ENCODE data around the gene MVP.
A peak's percentile ranks its signal among the peaks of the same experiment; 100 is the strongest.
"Not testable (repeated sequence)": the region's sequence is repeated elsewhere in the genome, so short reads cannot be mapped to it uniquely, and the experiment has no call there.

The MVP gene

GRCh38 chr16:29843931-29844330 is 23.7 kb downstream of the MVP start:
- DNase-seq (ENCODE audit: low read depth): no peak

DNA sequence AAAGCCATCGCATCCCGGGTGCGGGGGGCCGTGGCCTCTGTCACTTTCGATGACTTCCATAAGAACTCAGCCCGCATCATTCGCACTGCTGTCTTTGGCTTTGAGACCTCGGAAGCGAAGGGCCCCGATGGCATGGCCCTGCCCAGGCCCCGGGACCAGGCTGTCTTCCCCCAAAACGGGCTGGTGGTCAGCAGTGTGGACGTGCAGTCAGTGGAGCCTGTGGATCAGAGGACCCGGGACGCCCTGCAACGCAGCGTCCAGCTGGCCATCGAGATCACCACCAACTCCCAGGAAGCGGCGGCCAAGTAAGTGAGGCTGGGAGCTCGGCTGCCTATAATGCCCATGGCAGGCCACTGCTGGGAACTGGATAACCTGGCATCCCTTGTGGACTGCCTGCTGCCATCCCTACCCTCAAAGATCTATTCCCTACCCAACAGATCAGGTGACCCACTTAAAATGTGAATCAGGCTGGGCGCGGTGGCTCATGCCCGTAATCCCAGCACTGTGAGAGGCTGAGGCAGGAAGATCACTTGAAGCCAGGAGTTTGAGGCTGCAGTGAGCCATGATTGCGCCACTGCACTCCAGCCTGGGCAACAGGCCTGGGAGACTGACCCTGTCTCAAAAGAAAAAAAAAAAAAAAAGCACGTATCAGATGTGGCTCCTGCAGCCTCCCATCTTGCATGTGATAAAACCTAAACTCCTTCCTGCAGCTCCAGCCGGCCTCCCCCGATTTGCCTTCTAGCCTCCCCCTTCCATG is 24.5 kb downstream of the MVP start:
- no peak for DNase-seq (ENCODE audit: low read depth)

- no peak for DNase-seq (ENCODE audit: low read depth)
Measured at GRCh38 chr16:29845656-29846055, 25.4 kb downstream of the MVP start.

- peak; percentile 74 for DNase-seq (ENCODE audit: low read depth)
Measured at GRCh38 chr16:29848420-29849297, 28.4 kb downstream of the MVP start.

DNA sequence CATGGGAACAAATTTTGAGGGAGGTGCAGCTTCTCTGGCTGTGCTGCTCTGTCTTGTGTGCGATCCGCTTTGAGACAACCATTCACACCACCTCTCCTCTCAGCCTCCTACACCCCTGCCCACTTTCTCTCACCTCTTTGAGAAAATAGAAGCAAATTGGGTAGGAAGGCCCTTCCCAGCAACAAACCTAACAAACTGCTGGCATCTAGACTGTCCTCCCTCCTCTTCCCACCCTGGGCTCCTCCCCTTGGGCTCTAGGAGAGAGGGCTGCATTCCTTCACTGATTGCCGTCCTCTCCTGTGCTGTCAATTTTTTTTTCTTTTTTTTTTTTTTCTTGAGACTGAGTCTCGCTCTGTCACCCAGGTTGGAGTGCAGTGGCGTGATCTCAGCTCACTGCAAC is 29.2 kb downstream of the MVP start:
- DNase-seq (ENCODE audit: low read depth): no peak

GRCh38 chr16:29850998-29851397 is 30.7 kb downstream of the MVP start:
- no peak for DNase-seq (ENCODE audit: low read depth)

DNA sequence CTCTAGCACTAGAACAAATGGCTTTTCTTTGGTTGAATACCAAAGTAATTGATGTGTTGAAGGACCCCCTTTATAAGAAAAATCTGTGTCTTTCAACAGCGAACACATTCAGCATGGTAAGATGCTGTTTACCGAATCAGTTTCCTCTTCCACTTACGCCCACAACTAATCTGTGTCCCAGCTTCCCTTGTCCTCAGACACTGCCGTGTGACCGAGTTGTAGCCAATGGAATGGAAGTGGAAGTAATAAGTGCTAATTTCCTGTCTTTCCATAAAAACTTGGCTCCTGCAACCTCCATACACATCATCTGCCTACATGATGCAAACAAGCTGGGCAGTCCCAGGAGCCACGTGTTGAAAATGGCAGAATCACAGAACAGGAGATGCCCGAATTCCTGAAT is 32.4 kb downstream of the MVP start:
- DNase-seq (ENCODE audit: low read depth): no peak

GRCh38 chr16:29854520-29855100 is 34.3 kb downstream of the MVP start:
- no peak for DNase-seq (ENCODE audit: low read depth)

DNA sequence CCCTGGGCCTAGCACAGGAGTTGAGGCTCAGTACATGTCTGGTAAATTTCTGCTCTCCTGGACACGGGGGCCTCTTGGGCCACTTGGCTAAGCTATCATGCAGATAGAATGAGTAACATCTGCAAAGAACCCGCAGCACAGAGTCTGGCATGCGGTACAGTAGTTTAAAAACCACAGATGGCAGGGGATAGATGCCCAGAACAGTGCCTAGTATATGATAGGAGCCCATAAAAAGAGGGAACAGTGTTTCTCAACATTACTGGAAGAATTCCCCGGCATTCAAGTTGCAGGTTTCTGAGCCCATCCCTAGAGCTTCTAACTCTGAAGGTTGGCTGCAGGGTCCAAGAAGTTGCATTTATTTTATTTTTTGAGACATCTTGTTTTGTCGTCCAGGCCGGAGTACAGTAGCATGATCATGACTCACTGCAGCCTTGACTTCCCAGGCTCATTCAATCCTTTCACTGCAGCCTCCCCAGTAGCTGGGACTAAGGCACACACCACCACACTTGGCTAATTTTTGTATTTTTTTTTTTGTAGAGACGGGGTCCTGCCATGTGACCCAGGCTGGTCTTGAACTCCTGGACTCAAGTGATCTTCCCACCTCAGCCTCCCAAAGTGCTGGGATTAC is 37.0 kb downstream of the MVP start:
- no peak for DNase-seq (ENCODE audit: low read depth)

GRCh38 chr16:29858149-29858849 is 38.0 kb downstream of the MVP start:
- no peak for DNase-seq (ENCODE audit: low read depth)

DNA sequence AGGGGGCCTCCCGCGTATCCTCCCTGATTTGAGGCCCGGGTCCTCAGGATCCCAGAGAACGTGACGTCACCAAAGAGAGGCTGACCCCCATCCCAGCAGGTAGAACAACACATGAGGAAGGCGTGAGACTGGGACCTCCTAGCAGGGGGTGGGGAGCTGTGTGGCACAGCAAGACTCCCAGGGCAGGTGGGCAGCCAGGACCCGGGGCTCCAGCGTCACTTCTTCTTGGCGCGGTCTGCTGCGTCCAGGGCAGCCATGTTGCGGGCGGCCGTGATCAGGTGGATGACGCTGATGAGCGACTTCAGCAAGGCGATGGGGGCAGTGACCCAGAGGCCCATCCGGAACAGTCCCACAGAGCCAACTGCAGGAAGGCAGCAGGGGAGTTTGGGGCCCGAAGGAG is 38.7 kb downstream of the MVP start:
- DNase-seq (ENCODE audit: low read depth): no peak

GRCh38 chr16:29860218-29860617 is 40.0 kb downstream of the MVP start:
- no peak for DNase-seq (ENCODE audit: low read depth)

DNA sequence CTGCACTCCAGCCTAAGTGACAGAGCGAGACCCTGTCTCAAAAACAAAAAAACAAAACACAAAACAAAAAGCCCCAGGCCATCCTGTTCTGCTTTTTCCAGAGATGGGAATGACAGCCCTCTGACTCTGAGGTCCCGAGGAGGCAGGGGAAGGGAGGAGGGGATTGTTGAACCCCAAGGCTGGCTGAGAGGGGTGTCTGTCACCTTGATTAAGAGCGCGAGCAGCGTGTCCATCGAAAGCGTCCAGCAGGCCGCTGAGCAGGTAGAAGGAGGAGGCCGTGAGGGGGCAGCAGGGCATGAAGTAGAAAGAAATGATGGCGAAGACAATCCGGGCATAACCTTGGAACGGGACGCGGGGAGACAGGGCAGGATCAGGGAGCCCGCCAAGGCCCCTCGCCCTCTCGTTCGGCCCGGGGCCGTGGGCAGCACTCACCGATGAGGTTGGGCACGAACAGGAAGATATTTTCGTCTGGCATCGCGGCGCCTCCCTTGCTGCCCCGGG is 42.2 kb downstream of the MVP start:
- no peak for DNase-seq (ENCODE audit: low read depth)

DNA sequence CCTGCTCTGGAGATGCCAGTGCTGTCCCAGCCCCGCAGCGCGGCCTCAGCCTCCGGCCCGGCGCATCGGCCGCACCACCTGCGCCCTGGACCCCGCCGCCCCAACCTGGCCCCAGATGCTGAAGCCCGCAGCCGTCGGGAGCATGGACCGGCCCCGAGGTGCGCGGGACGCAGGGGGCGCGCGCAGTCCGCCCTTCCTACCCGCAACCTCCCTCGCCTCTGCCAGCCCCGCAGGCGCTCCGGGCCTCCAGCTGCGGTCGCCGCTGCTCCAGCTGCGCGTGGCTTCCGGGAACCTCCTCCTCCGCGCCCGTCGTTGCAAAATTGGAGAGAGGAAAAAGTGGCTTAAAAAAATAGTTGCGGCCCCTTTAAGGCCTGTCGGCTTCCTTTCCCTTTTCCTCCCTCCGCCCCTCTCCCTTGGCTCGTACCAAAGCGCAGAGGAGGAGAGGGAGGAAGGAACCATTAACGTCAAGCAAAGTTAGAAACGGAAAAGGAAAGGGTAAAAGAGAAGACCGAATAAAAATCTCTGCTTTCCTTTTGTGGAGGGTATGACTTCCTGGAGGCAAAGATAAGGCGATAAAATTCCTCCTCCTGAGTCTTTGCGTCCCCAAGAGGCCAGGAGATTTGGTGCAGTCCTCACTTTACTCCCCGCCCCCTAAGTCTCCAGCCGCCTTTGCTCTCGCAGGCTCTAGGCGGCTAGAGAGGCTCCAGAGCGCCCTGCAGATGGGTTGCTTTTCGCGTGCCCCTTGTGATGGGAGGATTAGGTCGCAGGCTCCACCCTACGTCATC is 42.8 kb downstream of the MVP start, which contains the start of gene CDIPT:
Gene CDIPT (minus strand): TSS at position 343 of the 785 bp plus-strand sequence. CDS start 369 bp downstream, outside the sequence.
- DNase-seq (ENCODE audit: low read depth): peak; percentile 87

DNA sequence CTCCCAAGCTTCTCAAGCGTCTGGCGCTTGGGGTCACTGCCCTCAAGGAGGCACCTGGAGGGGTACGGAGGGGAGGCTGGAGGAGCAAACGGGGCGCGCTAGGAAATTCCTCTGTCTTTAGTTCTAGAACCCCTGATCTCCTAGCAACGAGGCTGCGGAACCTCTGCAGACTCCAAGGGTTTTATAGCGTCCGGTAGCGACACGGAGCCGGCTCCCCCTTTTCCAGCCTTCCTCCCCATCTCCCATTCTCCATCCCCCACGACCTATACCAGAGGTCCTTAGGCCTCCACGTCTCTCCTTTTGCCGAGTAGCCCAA is 43.4 kb downstream of the MVP start:
- DNase-seq (ENCODE audit: low read depth): no peak

GRCh38 chr16:29864205-29864604 is 43.9 kb downstream of the MVP start:
- no peak for DNase-seq (ENCODE audit: low read depth)

- DNase-seq (ENCODE audit: low read depth): no peak
Measured at GRCh38 chr16:29868396-29869009, 48.2 kb downstream of the MVP start.

- not testable (repeated sequence) for DNase-seq (ENCODE audit: low read depth)
Measured at GRCh38 chr16:29869067-29869466, 48.8 kb downstream of the MVP start.

GRCh38 chr16:29871822-29872546 is 51.7 kb downstream of the MVP start:
- DNase-seq (ENCODE audit: low read depth): no peak

DNA sequence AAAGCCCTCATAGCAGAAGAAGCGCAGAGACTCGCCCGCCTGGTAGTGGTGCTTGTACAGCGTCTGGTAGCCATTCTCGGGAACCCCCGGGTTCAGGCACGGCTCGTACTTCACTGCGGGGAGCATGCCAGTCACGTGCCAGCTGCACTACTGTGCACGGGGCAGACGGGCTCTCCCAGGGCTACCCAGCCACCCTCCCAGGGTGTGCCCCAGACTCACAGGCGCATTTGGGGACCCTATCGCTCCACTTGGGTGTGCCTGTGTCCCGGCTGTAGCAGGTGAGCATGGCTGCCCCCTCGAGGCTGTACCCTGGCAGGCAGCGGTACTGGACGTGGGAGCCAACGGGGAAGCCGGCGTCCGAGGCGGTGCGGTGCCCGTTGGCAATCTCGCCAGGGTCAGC is 53.1 kb downstream of the MVP start:
- no peak for DNase-seq (ENCODE audit: low read depth)
